ENCODE data around the gene OR2F1.
"Not testable (repeated sequence)": the region's sequence is repeated elsewhere in the genome, so short reads cannot be mapped to it uniquely, and the experiment has no call there.

Gene OR2F1

DNA sequence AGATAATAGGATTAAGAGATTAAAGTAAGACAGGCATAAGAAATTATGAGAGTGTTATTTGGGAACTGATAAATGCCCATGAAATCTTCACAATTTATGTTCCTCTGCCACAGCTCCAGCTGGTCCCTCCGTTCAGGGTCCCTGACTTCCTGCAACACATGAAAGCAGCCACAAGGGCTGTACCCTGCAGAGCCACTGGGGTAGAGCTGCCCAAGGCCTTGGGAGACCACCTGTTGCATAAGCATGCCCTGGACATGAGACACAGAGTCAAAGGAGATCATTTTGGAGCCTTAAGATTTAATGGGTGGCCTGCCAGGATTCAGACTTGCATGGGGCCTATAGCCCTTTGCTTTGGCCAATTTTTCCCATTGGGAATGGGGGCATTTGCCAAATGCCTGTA is 56.2 kb downstream of the OR2F1 start:
- not testable (repeated sequence) for DNase-seq

DNA sequence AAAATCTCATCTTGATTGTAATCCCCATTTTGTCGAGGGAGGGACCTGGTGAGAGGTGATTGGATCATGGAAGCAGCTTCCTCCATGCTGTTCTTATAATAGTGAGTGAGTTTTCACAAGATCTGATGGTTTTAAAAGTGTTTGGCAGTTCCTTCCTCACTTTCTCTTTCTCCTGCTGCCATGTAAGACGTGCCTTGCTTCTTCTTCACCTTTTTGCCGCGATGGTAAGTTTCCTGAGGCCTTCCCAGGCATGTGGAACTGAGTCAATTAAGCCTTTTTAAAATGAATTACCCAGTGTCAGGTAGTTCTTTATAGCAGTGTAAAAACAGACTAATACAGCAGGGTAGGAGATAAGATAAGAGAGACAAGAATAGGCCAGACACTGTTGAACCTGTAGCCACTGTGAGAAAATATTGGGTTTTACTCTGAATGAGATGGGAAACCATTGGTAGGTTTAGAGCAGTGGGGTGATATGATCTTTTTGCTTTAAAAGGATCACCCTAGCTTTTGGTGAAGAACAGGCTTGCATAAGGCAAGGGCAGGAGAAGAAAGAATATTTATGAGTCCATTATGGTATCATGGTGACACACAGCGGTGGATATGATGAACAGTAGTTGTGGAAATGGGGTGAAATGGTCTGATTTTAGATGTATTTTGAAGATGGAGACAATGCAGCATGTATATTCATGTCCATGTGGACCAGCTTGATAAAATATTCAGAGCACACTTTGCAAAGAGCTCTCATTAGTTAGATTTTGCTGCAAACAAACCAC is 57.0 kb downstream of the OR2F1 start:
- DNase-seq, result no peak

Data from inflammatory macrophage treated with lipopolysaccharide for 4 hours (primary cell).